Measurements from ENCODE around the gene XAF1.
A peak's percentile ranks its signal among the peaks of the same experiment; 100 is the strongest.

The XAF1 gene

GRCh38 chr17:6712058-6712853 lies 43.6 kb upstream of the XAF1 start:
- no peak for TF ChIP-seq CTCF (IDR thresholded peaks at IDR 0.05; ENCODE audit: low read depth, low read length, missing control alignments)
- H3K4me3 ChIP-seq (ENCODE audit: low read depth, low read length): no peak overlapping the region
- DNase-seq (ENCODE audit: low read depth): no peak

DNA sequence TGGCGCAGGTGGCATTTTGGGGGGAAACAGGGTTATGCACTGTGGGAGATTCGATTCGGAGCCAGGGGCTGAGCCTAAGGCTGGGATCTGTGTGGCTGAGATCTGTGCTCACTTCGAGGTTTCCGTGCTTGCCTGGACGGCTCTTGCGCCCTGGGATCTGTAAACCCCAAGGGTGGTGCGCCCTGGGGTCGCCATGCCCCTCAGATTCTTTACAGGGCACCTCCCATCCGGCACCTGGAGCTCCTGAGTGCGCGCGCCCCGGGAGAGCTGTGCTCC lies 43.1 kb upstream of the XAF1 start:
- no peak overlapping the region for H3K4me3 ChIP-seq (ENCODE audit: low read depth, low read length)
- no peak for DNase-seq (ENCODE audit: low read depth)
- TF ChIP-seq CTCF (IDR thresholded peaks at IDR 0.05; ENCODE audit: low read depth, low read length, missing control alignments): no peak

DNA sequence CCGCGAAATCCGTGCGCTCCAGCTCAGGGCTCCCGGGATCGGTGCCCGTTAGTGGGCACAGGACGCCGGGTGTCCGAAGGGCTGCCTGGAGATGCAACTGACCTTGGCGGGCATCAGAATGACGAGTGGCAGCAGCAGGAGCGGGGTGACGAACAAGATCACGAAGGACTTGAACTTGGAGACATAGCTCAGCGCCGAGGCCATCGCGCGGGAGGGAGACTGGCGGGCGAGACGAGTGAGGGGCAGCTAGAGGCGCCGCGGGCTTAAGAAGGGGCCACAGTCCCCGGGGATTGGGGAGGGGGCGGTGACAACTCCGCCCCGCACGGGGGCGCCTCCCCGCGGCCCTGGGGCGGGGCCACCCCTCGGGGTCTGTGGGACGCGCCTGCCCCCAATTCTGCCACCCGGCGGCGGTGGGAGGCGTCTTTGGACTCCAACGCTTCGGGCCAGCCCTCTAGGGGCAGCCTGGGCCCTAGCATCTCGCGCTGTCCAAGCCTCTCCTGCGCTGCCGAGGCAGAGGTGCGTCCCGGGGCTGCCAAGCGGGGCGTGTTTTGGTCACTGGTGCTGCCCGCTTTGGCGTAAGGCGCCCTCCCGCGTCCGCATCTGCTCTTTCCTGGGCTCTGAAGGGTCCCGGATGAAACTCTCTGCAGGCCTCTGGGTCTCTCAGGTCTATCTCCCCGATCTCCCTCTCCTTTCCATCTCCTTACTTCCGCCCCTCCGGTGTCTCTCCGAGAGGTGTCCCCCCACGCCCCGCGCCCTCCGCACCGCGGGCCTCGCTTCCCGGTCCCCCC lies 42.5 kb upstream of the XAF1 start, which contains the start of gene SLC13A5:
Gene SLC13A5 (minus strand): TSS at position 240 of the 788 bp plus-strand sequence. CDS start 36 bp downstream, at position 204.
- no peak within 1 kb of the TSS for H3K4me3 ChIP-seq (ENCODE audit: low read depth, low read length)
- peak; percentile 10 for TF ChIP-seq CTCF (IDR thresholded peaks at IDR 0.05; ENCODE audit: low read depth, low read length, missing control alignments)
- no peak for DNase-seq (ENCODE audit: low read depth)

DNA sequence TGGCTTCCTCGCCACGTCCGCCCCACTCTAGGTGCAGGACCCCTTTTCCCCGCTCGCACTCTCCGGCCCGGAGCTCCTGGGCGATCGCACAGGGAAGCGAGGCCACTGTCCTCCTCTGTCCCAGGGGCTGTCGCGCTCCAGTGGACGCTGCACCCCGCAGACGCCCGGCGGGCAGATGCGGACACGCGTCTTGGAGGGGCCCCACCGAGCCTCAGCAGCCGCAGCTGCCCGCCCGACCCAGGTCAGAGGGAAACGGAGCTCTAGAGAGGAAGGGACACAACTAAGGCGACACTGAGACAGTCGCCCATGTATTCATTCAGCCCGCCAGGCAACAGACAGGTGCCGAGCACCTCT lies 42.0 kb upstream of the XAF1 start:
- no peak for TF ChIP-seq CTCF (IDR thresholded peaks at IDR 0.05; ENCODE audit: low read depth, low read length, missing control alignments)
- no peak overlapping the region for H3K4me3 ChIP-seq (ENCODE audit: low read depth, low read length)
- DNase-seq (ENCODE audit: low read depth): no peak

GRCh38 chr17:6714315-6714874 lies 41.5 kb upstream of the XAF1 start:
- TF ChIP-seq CTCF (IDR thresholded peaks at IDR 0.05; ENCODE audit: low read depth, low read length, missing control alignments): no peak
- no peak for DNase-seq (ENCODE audit: low read depth)
- H3K4me3 ChIP-seq (ENCODE audit: low read depth, low read length): no peak overlapping the region

GRCh38 chr17:6716736-6717135 lies 39.1 kb upstream of the XAF1 start:
- no peak for DNase-seq (ENCODE audit: low read depth)
- no peak for TF ChIP-seq CTCF (IDR thresholded peaks at IDR 0.05; ENCODE audit: low read depth, low read length, missing control alignments)
- H3K4me3 ChIP-seq (ENCODE audit: low read depth, low read length): no peak overlapping the region
